NCI-H1694 treated with DMSO at 0.1 percent for 48 hours (cell line): ENCODE measurements around the gene KLK7.
"Not testable (repeated sequence)": the region's sequence is repeated elsewhere in the genome, so short reads cannot be mapped to it uniquely, and the experiment has no call there.

ENCODE experiments used
- DNase-seq: peaks from one replicate; lab custom pipeline; 2025; lab: John Stamatoyannopoulos, UW

KLK7 gene

DNA sequence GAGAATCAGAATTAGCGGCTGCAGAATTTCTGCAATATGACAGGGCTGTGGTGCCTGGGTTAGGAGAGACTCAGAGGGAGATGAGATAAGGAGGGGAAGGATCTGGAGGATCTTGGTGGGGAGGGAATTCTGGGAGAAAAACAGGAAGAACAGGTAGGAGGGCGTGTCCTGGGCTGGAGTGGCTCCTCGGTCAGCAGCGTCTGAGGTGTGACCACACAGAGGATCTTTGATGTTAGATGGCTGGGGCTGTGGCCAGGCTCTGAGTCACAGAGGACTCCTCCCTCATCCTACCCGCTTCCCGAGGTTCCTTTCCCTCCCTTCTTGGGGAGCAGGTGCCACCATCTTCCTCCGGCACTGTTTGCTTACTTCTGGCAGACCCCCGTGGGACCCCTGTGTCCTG lies 8.0 kb downstream of the KLK7 start:
- no peak for DNase-seq

- no peak for DNase-seq
Measured at GRCh38 chr19:50974702-50975556, 8.8 kb downstream of the KLK7 start.

DNA sequence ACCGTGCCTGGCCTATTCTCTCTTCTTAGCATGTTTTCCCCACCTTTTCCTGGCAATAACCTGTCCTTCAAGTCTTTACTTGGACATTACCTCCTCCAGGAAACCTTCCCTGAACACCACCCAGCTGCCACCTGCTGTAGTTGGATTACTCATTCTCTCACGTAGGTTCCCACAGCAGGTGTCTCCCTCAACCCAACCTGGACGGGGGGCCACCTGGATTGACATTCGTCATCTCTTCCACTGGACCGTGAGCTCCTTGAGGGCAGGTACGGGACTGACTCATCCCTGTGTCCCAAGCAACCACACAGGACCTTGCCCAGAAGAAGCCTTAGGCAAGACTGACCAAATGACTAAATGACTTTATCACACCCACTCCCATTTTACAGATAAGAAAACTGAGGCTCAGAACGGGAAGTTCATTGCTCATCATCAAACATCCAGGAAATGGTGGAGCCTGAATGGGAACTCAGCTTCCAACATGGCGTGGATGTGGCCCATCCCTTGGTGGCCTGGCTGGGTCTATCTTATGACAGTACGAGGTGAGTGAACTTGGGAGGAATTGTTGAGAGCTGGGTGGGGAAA lies 10.8 kb downstream of the KLK7 start:
- no peak for DNase-seq

DNA sequence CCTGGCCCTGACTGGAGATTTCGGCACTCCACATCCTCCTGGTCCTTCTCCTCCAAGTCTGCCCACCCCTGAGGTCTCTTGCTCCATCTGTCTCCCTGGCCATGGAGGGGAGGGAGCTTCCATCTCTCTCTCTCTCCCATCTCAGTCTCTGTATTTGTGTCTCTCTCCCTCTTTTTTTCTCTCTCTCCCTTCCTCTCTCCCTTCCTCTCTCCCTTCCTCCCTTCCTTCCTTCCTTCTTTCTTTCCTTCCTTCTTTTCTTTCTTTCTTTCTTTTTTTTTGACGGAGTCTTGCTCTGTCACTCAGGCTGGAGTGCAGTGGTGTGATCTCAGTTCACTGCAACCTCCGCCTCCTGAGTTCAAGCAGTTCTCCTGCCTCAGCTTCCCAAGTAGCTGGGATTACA lies 13.9 kb downstream of the KLK7 start:
- DNase-seq: not testable (repeated sequence)

GRCh38 chr19:50969413-50969760 lies 14.3 kb downstream of the KLK7 start, which contains the start of gene KLK6:
KLK6 (minus strand) TSS chr19:50969591; CDS start chr19:50968104, 1,487 bp downstream.
- no peak for DNase-seq

GRCh38 chr19:50968716-50969412 lies 14.9 kb downstream of the KLK7 start:
- DNase-seq: no peak

GRCh38 chr19:50967929-50968715 lies 15.6 kb downstream of the KLK7 start:
- no peak for DNase-seq

DNA sequence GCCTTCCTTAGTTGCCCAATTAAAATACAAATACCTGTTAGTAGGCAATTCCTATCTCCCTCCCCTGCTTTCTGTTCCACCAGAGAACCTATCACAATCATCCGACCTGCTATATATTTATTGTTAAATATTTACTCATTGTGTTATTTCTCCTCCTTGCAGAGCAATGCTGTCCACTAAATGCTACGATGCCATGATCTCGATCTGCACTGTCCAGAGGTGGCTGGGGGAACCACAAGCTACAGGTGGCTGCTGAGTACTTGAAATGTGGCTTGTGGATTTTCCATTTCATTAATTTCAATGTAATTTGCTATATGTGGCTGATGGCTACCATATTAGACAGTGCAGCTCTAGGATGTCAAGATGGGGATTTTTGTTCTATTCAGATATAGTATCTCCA lies 19.5 kb downstream of the KLK7 start:
- DNase-seq: no peak

GRCh38 chr19:50963381-50963780 lies 20.3 kb downstream of the KLK7 start:
- no peak for DNase-seq

- DNase-seq: no peak
Measured at GRCh38 chr19:50962245-50962644, 21.5 kb downstream of the KLK7 start.

- DNase-seq: no peak
Measured at GRCh38 chr19:50959731-50960500, 23.8 kb downstream of the KLK7 start.

GRCh38 chr19:50957587-50957986 lies 26.1 kb downstream of the KLK7 start:
- no peak for DNase-seq

DNA sequence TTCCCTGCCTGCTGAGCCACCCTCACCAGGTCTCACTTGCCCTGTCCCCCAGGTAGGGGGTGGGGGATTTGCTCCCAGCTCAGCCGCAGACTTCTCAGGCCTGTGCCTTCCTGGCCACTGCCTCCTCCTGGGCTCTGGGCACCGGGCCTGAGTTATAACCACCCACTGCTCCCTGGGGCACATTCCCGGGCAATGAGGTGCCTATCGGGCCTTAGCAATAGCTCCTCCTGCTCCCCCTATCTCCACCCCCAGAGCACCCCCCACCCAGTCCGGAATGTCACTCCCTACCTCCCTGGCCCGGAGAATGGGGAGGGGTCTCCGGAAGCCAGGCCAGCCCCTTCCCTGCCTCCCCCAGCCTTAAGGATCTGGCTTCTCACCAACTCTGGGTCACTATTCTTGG lies 30.8 kb downstream of the KLK7 start, which contains the start of gene KLK5:
Gene KLK5 (minus strand): TSS at position 129 of the 400 bp plus-strand sequence. CDS start 381 bp downstream, outside the sequence.
- DNase-seq: no peak

DNA sequence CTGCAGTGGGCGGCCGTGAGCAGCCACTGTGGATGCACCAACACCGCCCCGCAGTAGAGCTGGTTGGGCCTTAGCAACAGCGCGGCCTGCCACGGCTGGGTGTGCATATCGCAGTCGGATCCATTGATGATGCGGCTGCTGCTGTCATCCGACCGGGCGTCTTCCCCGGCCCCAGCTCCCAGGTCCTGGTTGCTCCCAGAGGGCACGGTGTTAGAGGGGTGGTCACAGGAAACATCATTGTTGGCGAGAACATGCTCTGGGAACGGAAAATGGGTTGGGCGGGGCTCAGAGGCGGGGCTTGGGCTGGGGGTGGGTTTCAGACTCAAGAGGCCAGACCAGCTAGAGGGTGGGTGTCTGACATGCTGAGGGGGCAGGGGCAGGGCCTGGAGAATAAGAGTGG lies 33.9 kb downstream of the KLK7 start:
- no peak for DNase-seq

GRCh38 chr19:50947123-50947522 lies 36.6 kb downstream of the KLK7 start:
- no peak for DNase-seq

DNA sequence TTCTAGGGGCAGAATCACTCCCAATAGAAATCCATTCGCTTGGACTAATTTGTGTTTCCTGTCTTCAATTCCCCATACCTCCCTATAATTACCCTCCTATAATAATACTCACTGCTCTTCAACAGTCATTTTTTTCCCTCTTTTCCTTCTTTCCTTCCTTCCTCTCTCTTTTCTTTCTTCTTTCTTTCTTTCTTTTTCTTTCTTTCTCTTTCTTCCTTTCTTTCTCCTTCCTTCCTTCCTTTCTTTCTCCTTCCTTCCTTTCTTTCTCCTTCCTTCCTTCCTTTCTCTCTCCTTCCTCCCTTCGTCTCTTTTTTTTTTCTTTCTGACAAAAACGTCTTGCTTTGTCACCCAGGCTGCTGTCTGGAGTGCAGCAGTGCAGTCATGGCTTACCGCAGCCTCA lies 38.9 kb downstream of the KLK7 start:
- no peak for DNase-seq

DNA sequence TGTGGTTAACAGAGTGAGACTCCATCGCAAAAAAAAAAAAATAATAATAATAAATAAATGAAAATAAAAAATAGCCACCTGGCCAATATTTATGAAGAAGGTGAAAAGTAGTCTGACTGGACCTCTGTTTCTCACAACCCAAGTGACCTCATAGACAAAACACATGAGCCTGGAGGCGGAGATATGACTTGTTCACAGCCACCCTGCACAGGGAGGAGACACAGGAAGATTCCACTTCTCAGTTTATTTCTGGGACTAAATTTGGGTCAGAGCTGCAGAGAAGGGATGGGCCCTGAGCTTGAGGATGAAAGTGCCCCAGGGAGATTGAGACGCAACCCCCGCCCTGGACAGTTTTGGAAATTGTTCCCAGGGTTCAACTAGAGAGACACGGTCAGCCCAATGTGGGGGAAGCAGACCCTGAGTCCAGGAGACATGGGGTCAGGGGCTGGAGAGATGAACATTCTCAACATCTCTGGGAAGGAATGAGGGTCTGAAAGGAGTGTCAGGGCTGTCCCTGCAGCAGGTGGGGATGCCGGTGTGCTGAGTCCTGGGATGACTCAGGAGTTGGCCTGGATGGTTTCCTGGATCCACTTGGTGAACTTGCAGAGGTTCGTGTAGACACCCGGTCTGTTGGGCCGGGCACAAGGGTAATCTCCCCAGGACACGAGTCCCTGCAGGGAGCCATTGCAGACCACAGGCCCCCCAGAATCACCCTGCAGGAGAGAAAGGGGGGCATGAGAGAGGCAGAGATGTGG lies 40.5 kb downstream of the KLK7 start:
- DNase-seq: no peak

- no peak for DNase-seq
Measured at GRCh38 chr19:50939596-50939995, 44.1 kb downstream of the KLK7 start.

- DNase-seq: no peak
Measured at GRCh38 chr19:50933640-50934039, 50.1 kb downstream of the KLK7 start.

- no peak for DNase-seq
Measured at GRCh38 chr19:50932690-50933083, 51.0 kb downstream of the KLK7 start.
